ENCODE results near the gene SEC14L3. TPM values are rescaled to one million over a fixed set of nuclear protein-coding genes. Genes with fewer than 3 reads are reported as not detected.
A peak's percentile ranks its signal among the peaks of the same experiment; 100 is the strongest.

SEC14L3 gene
- total RNA-seq, 1 donor: not detected

DNA sequence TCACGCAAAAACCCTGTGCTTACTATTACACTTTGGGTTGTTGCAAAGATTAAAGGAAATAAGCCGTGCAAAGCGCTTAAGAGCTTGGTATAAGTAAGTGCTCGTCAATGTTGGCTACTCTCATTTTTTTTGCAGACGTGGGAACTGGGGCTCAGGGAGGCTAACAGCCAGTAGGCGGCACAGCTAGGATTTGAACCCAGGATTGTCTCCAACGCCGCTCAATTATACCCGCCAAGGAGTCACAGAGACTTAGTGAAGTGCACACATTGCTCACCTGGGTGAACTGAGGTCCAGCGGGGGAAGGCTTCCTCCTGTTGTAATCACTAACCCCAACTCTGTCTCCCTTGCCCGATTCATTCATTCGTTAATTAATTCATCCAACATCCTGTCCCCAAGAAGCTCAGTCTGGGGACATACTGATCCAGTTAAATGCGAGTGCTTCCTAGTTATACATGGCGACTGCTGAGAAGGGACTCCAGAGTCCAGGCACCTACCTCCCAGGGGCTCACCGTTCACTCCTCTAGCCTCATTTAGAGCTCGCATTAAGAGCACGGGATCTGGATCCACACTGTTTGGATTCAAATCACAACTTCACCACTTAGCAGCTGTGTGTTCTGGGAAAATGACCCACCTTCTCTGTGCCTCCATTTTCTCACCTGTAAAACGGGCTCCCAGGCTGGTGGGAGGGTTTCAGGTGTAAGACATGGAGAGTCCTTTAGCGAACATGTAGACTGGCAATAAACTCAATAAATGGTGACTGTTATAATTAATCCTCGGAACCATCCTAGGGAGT, 47.1 kb downstream of the SEC14L3 start:
- no peak for DNase-seq (ENCODE audit: low read depth in 2 of 3, low spot score in 2 of 3)

DNA sequence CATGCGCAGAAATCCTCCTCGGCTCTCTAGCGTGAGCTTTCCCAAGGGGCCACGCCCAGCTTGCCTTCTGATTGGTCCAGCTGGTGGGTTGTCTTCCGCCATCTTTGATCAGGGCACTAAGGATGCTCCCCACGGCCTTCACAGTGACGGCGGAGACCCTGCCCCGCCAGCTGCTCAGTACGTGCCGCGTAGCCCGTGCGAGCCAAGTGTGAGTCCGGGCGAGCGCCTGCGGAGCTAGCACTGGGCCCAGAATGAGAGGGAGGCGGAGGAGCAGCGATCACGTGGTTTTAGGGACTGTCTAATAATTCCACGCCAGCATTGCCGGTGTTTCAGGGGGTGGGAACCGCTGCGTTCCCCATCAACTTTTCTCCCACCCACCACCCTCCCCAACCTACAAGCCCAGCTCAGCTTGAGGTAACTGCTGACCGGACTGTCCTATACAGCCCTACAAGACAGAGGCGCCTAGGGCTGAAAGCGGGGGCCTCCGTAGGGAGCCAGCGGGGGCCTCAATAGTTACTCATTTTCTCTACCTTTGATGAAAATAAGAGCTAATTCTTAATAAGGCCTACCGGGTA, 47.8 kb downstream of the SEC14L3 start:
- DNase-seq (ENCODE audit: low read depth in 2 of 3, low spot score in 2 of 3): peak; percentile 96 to 100 (median 100)

DNA sequence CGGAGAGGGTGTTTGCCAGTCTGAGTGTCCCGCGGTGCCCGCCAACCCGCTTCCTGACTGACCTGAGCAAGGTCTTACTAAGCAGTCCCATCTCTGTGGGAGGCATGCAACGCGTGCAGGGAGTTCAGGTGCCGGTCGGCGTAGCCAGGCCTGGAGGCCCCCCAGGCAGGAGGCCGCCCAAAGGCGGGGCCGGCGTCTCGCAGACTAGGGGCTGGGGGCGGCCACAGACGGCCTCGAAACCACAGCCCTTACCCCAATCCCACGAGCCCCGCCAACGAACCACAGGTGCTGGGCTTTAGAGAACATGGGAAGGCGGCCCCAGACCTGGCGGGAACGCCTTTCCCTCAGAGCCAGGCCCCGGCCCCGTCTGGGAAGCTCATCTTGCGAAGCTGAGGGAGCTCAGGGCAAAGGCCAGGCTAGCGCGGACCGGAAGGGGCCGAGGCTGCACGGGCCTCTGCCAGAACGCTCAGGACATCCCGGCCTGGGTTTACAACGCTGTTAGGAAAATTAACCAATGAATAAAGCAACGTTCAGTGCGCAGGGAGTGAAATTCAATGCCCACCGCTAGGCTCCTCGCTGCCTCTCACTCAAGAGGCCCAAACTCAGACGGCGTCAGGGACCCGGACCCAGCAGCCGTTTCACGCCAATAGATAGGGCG, 48.4 kb downstream of the SEC14L3 start:
- no peak for DNase-seq (ENCODE audit: low read depth in 2 of 3, low spot score in 2 of 3)

GRCh38 chr22:30422481-30423300, 49.1 kb downstream of the SEC14L3 start:
- DNase-seq (ENCODE audit: low read depth in 2 of 3, low spot score in 2 of 3): no peak

DNA sequence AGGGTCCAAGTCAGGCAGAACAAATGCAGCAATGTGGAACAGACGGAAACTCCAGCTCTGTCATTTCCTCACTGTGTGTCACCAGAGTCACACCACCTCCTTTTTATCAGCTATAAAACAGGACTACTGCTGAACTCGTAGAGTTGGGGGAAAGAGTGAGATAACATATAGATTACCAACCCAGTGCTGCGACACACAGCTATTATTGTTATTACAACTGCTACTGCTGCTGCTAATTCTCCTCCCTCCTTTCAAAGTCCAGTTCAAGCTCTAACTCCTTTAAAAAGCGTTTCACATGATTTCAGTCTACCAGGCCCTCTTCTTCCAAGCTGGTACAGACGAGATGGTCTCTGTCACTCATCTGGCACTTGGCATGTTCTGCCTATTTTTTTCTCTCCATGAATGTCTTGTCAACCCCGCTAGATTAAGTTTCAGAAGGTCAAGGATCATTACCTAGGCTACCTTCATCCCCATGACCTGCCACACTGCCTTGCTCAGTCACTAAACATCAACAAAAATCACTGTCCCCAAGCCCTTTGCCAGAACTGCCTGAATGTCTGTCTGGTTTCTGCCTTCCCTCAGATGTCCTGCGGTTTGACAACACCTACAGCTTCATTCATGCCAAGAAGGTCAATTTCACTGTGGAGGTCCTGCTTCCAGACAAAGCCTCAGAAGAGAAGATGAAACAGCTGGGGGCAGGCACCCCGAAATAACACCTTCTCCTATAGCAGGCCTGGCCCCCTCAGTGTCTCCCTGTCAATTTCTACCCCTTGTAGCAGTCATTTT, 49.9 kb downstream of the SEC14L3 start:
- DNase-seq (ENCODE audit: low read depth in 2 of 3, low spot score in 2 of 3): no peak

DNA sequence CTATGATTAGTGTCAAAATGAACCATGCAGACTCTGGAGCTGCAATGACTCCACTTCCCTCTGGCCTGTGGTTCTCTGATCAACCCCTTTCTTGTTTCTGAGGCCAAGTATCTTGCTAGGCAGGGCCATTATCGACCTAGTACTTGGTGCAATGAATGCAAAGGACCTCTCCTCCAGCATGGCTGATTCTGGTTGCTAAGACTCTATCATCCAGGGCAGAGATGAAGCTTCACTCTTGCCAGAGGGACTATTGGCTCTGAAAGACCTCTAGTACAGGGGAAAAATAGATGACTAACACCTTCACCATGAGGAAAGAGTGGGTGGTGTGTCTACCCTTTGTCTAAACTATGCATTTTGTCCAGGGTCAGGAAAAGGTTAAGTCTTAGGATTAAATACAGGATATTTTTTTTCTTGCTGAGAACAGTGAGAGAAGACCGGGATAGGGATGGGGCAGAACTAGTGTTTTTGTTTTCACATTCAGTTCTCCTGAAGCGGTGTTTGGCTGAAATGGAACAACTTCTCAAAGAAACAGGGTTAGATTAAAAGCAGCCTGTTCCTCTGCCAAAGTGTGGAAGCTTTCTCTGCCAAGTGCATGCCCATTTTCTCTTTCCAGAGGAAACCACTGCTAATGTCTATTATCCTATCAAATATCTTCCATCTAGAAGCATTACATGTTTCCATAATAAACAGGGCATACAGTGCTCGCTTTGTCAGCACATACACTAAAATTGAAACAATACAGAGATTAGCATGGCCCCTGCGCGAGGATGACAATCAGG, 51.3 kb downstream of the SEC14L3 start:
- no peak for DNase-seq (ENCODE audit: low read depth in 2 of 3, low spot score in 2 of 3)

DNA sequence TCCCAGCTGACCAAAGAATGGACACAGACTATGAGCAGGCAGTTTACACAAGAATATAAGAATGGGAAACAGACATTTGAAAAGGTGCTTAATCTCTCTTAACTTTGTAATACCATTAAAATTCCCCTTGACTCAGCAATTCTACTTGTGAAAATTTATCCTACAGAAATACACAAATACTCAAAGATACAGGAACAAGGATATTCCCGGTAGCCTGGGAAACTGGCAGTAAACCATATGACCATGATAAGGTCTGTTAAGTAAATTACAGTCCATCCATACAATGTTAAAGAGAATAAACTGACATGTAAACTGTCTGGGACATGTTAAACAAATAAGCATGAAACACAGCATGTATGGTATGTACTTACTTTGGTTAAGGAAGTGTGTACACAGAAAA, 55.0 kb downstream of the SEC14L3 start:
- DNase-seq (ENCODE audit: low read depth in 2 of 3, low spot score in 2 of 3): no peak

GRCh38 chr22:30416403-30416802, 55.4 kb downstream of the SEC14L3 start:
- DNase-seq (ENCODE audit: low read depth in 2 of 3, low spot score in 2 of 3): no peak

GRCh38 chr22:30414525-30415047, 57.2 kb downstream of the SEC14L3 start:
- no peak for DNase-seq (ENCODE audit: low read depth in 2 of 3, low spot score in 2 of 3)

- DNase-seq (ENCODE audit: low read depth in 2 of 3, low spot score in 2 of 3): no peak
Measured at GRCh38 chr22:30413745-30414524, 57.9 kb downstream of the SEC14L3 start.

DNA sequence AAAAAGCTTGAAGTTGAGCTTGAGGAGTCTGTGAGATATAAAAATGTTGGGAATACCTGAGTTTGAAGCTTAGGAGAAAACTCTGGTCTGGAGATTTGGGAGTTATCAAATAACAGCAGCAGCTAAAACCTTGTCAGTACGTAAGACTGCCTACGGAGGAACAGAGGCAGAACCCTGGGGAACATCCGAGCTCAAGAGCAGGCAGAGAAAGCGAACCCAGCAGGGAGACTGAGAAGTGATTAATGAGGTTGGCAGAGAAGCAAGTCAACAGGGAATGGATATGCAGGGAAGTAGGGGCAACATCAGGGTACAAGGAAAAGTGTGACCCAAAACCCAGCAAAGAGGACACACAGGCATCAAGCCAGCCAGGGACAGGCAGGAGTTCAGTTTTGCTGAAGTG, 58.8 kb downstream of the SEC14L3 start:
- no peak for DNase-seq (ENCODE audit: low read depth in 2 of 3, low spot score in 2 of 3)

DNA sequence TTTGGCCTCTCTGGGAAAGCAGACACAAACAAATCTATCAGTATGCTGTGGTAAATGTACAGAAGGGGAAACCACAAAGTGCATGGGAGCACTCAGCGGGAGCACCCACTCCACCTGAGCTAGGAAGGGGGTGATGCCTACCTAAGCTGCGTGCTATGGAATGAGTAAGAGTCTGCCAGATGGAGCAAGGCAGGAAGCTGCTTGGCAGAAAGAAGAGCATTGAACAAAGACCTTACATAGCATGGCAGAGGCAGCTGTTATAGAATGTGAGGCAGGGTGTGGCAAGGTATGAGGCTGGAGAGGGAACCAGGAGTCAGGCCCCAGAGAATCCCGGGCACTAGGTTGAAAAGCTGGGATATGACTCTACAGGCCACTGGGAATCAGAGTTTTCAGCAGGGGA, 60.0 kb downstream of the SEC14L3 start:
- no peak for DNase-seq (ENCODE audit: low read depth in 2 of 3, low spot score in 2 of 3)

Small RNAs within 50 kb of the gene (small RNA-seq; reads per million reads assigned to genes)
- gene AC004832.3: not detected
- not detected for gene RNU6-564P

Other genes with a start within 250 kb of the SEC14L3 start
- 0.54 TPM for gene LIF, start 225.3 kb downstream of the SEC14L3 start, total RNA-seq
- 88.9 TPM for gene OSM, start 205.2 kb downstream of the SEC14L3 start, total RNA-seq
- gene CASTOR1, start 182.5 kb downstream of the SEC14L3 start, total RNA-seq: 20.7 TPM
- 23.4 TPM for gene TBC1D10A, start 145.1 kb downstream of the SEC14L3 start, total RNA-seq
- 125 TPM for gene SF3A1, start 115.1 kb downstream of the SEC14L3 start, total RNA-seq
- gene CCDC157, start 115.0 kb downstream of the SEC14L3 start, total RNA-seq: 5.9 TPM
- 14.0 TPM for gene RNF215, start 84.6 kb downstream of the SEC14L3 start, total RNA-seq
- 3.2 TPM for gene SEC14L2, start 75.0 kb downstream of the SEC14L3 start, total RNA-seq
- 21.3 TPM for gene MTFP1, start 46.2 kb downstream of the SEC14L3 start, total RNA-seq
- gene SEC14L4, start 33.7 kb upstream of the SEC14L3 start, total RNA-seq: under 0.01 TPM
- gene SEC14L6, start 74.7 kb upstream of the SEC14L3 start, total RNA-seq: under 0.01 TPM
- gene GAL3ST1, start 102.6 kb upstream of the SEC14L3 start, total RNA-seq: 0.27 TPM
- gene PES1, start 119.9 kb upstream of the SEC14L3 start, total RNA-seq: 131 TPM
- 8.1 TPM for gene TCN2, start 135.2 kb upstream of the SEC14L3 start, total RNA-seq
- gene SLC35E4, start 163.8 kb upstream of the SEC14L3 start, total RNA-seq: 9.2 TPM
- gene DUSP18, start 195.9 kb upstream of the SEC14L3 start, total RNA-seq: 51.7 TPM
- gene OSBP2, start 222.9 kb upstream of the SEC14L3 start, total RNA-seq: 6.2 TPM

Measured in hematopoietic multipotent progenitor cell (in vitro differentiated cells).